22Rv1 (cell line): Measurements from ENCODE around the gene NAV2.

Source experiments
- ZFX ChIP-seq: fragments of 450-650 bp; IDR thresholded peaks from 2 replicates; pipeline ENCODE4 v1.6.1; 2017; ENCODE audit warnings: antibody characterized with exemption, borderline replicate concordance
- TF ChIP-seq, protein P1 (sequence below): fragments of 450-650 bp; IDR thresholded peaks from 2 replicates; pipeline ENCODE4 v1.5.1; 2017; ENCODE audit warnings: mild to moderate bottlenecking

DNA sequence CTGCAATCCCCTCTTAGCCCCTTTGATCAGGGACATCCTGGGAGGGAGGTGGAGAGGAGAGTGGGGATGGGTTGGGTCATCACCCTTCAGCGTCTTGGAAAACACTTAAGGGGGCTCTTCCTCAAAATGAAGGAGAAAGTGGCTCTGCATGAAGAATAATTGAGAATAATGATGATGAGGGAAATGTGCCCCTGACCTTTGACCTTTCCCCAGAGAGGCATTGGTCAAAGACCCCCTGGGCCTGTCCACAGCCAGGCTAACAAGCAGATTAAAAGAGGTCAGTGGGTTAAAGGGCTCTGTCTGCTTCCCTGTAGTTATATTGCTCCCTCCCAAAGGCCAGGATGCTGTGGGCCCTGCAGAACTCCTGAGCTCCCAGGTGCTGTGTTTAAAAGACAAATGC, 68.7 kb downstream of the NAV2 start:
- TF ChIP-seq, protein P1, sequence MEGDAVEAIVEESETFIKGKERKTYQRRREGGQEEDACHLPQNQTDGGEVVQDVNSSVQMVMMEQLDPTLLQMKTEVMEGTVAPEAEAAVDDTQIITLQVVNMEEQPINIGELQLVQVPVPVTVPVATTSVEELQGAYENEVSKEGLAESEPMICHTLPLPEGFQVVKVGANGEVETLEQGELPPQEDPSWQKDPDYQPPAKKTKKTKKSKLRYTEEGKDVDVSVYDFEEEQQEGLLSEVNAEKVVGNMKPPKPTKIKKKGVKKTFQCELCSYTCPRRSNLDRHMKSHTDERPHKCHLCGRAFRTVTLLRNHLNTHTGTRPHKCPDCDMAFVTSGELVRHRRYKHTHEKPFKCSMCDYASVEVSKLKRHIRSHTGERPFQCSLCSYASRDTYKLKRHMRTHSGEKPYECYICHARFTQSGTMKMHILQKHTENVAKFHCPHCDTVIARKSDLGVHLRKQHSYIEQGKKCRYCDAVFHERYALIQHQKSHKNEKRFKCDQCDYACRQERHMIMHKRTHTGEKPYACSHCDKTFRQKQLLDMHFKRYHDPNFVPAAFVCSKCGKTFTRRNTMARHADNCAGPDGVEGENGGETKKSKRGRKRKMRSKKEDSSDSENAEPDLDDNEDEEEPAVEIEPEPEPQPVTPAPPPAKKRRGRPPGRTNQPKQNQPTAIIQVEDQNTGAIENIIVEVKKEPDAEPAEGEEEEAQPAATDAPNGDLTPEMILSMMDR, result no peak
- TF ChIP-seq ZFX, result no peak
